Tibial artery (tissue), 4 donors: ENCODE measurements around the gene VPS35L.

Source experiments
- DNase-seq, 2 donors: peaks; one replicate each; pipeline ENCODE4 v3.0.0-alpha.2; 2019
- H3K27ac ChIP-seq, 2 donors: fragments of 200-600 bp; sonication (generic) in 1 of 2; 1 replicate in 1 of 2; 2 replicates in 1 of 2; pipeline ENCODE4 v1.5.1; 2018 to 2019; ENCODE audit warnings: mild to moderate bottlenecking in 1 of 2
- H3K27me3 ChIP-seq, 2 donors: fragments of 200-600 bp; sonication (generic) in 1 of 2; one replicate each; pipeline versions ENCODE4 v1.5.1 to v1.6.0; 2016 to 2019
- H3K36me3 ChIP-seq, 3 donors: fragments of 200-600 bp; sonication (generic) in 2 of 3; one replicate each; pipeline ENCODE4 v1.5.1; 2016 to 2019; ENCODE audit warnings: mild to moderate bottlenecking in 2 of 3
- H3K4me1 ChIP-seq, 4 donors: fragments of 200-600 bp; sonication (generic) in 2 of 4; 1 replicate in 3 of 4; 2 replicates in 1 of 4; pipeline ENCODE4 v1.5.1; 2016 to 2019
- H3K4me3 ChIP-seq, 2 donors: fragments of 200-600 bp; sonication (generic) in 1 of 2; 1 replicate in 1 of 2; 2 replicates in 1 of 2; pipeline ENCODE4 v1.5.1; 2018 to 2019; ENCODE audit warnings: mild to moderate bottlenecking in 2 of 2
- H3K9me3 ChIP-seq, 3 donors: fragments of 200-600 bp; sonication (generic) in 1 of 3; one replicate each; pipeline ENCODE4 v1.5.1; 2016 to 2019
- intact Hi-C: fragments of 100-400 bp; cut with DNase I; formaldehyde crosslinking; loops from one replicate; pipeline ENCODE4 v1.15.0; 2023; ENCODE audit warnings: low total_unique reads
- TF ChIP-seq, protein P1 (sequence below), 2 experiments: fragments of 200-600 bp in 1 of 2; fragments of 450-650 bp in 1 of 2; IDR thresholded peaks; one replicate each; pipeline ENCODE4 v1.5.1; 2017 to 2019; ENCODE audit warnings: antibody characterized with exemption in 2 of 2, mild to moderate bottlenecking in 1 of 2, moderate library complexity in 1 of 2

Gene VPS35L

DNA sequence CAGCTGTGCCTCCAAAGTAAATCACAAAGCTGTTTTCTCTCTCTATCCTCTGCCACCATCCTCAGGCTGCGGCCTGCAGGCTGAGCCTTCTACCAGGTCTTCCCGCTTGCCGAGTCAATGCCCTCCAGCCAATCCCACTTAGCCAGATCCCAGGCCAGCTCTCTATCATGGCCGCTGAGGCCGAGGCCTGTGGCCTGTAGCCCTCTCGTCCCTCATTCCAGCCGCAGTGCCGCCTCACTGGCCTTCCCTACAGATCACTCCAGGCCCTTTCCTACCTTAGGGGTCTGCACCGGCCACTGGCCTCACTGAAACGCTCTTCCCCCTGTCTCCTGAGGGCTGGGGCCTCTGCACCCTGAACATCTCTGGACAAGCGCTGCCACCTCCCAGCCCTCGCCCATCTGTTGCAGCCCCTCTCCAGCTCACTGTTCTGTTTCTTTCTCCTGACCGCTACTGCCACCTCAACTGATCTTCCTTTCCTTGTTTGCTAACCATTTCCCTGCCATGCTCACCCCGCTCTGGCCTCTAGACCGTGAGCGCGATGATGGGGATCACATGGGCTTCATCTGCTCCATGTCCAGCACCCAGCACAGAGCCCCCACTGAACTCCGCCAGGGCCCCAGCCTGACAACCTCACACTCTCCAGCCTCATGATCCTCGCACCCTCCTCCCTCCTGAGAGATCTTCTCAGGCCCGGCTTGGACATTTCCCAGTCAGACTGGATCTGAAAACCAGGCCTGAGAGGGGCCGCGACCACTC, 154.1 kb downstream of the VPS35L start:
- no peak overlapping the region for H3K4me3 ChIP-seq
- H3K27me3 ChIP-seq: no peaks in the 10 kb centered on the region
- no peaks in the 10 kb centered on the region for H3K9me3 ChIP-seq
- H3K36me3 ChIP-seq: peaks cover 30 to 91% (median 60%) of the 10 kb centered on the region in 3 donors
- TF ChIP-seq, protein P1, sequence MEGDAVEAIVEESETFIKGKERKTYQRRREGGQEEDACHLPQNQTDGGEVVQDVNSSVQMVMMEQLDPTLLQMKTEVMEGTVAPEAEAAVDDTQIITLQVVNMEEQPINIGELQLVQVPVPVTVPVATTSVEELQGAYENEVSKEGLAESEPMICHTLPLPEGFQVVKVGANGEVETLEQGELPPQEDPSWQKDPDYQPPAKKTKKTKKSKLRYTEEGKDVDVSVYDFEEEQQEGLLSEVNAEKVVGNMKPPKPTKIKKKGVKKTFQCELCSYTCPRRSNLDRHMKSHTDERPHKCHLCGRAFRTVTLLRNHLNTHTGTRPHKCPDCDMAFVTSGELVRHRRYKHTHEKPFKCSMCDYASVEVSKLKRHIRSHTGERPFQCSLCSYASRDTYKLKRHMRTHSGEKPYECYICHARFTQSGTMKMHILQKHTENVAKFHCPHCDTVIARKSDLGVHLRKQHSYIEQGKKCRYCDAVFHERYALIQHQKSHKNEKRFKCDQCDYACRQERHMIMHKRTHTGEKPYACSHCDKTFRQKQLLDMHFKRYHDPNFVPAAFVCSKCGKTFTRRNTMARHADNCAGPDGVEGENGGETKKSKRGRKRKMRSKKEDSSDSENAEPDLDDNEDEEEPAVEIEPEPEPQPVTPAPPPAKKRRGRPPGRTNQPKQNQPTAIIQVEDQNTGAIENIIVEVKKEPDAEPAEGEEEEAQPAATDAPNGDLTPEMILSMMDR (IDR thresholded peaks at IDR 0.05): no peak
- intact Hi-C loops: loop anchor here (10.0 kb wide), 2 partner anchors 155 to 175 kb away; partner anchors contain the start of genes GPRC5B and VPS35L
- no peak for DNase-seq
- no peak overlapping the region for H3K27ac ChIP-seq
- H3K4me1 ChIP-seq: no peaks in the 10 kb centered on the region

GRCh38 chr16:19710191-19710908, 154.8 kb downstream of the VPS35L start:
- TF ChIP-seq, protein P1 (IDR thresholded peaks at IDR 0.05): no peak
- Histone ChIP-seq H3K27me3 (no peaks in the 10 kb centered on the region), H3K4me1 (no peaks in the 10 kb centered on the region), H3K27ac (no peak overlapping the region), H3K9me3 (no peaks in the 10 kb centered on the region), H3K36me3 (peaks cover 22 to 86% (median 53%) of the 10 kb centered on the region in 3 donors), H3K4me3 (no peak overlapping the region)
- DNase-seq: no peak
- intact Hi-C loops: loop anchor here (10.0 kb wide), 2 partner anchors 156 to 174 kb away; partner anchors contain the start of genes GPRC5B and VPS35L

- no peaks in the 10 kb centered on the region for H3K9me3 ChIP-seq
- H3K27me3 ChIP-seq: no peaks in the 10 kb centered on the region
- intact Hi-C loops: loop anchor here (10.0 kb wide), 2 partner anchors 156 to 174 kb away; partner anchors contain the start of genes GPRC5B and VPS35L
- H3K27ac ChIP-seq: no peak overlapping the region
- no peak for DNase-seq
- no peak overlapping the region for H3K4me3 ChIP-seq
- TF ChIP-seq, protein P1 (IDR thresholded peaks at IDR 0.05): no peak
- peaks cover 0 to 6% (median 2%) of the 10 kb centered on the region in 4 donors for H3K4me1 ChIP-seq
- peaks cover 15 to 78% (median 46%) of the 10 kb centered on the region in 3 donors for H3K36me3 ChIP-seq
Measured at GRCh38 chr16:19710991-19711545, 155.6 kb downstream of the VPS35L start.

DNA sequence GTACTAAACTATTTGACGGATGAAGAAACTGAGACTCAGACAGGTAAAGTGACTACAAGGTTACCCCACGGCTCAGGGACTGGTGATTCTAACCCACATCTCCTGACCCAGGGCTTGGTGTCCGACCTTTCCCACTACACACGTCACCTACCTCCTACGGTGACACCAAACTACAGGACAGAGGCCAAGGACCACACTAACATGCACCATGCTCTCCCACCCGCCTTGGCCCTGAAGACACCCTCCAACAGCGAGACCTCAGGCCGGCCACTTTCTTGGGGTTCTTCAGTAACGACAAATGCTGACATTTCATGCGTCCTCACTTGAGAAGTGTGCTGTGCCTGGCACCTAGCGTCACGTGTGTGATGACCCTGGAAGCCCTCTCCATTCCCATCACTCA, 156.1 kb downstream of the VPS35L start:
- DNase-seq: no peak
- TF ChIP-seq, protein P1 (IDR thresholded peaks at IDR 0.05): no peak
- H3K4me1 ChIP-seq: peaks cover 0 to 11% (median 7%) of the 10 kb centered on the region in 4 donors
- H3K4me3 ChIP-seq: no peak overlapping the region
- intact Hi-C loops: loop anchor here (10.0 kb wide), 2 partner anchors 157 to 173 kb away; partner anchors contain the start of genes GPRC5B and VPS35L
- H3K9me3 ChIP-seq: no peaks in the 10 kb centered on the region
- H3K27me3 ChIP-seq: no peaks in the 10 kb centered on the region
- H3K36me3 ChIP-seq: peaks cover 11 to 73% (median 42%) of the 10 kb centered on the region in 3 donors
- H3K27ac ChIP-seq: no peak overlapping the region

DNA sequence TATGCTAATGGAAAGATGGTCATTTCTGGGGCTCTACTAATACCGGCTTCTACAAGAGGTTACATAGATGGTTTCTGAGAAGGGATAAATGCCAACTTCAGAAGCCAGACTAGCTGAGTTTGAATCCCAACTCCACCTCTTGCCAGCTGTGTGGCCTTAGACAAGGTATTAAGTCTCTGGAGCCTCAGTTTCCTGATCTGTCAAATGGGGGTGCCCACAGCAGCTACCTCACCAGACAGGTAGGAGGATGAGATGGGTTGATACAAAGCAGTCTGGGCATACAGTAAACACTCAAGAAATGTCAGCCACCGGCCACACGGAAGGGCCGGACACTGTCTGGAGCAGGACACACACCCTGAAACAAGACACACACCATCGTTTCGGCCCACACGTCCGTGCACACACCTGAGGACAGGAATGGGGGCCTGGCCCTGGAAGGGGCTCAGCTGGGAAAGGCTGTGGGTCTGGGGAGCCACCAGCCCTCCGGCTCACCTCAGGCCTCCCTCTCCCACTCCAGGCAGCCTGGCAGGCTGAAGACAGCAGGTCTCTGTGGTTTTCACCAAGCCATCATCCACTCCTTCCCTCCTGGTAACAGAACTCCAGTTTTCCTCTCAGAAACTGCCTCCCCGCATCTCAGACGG, 157.0 kb downstream of the VPS35L start:
- H3K36me3 ChIP-seq: peaks cover 9 to 68% (median 36%) of the 10 kb centered on the region in 3 donors
- TF ChIP-seq, protein P1 (IDR thresholded peaks at IDR 0.05): no peak
- H3K27me3 ChIP-seq: no peaks in the 10 kb centered on the region
- H3K4me3 ChIP-seq: no peak overlapping the region
- peaks cover 0 to 20% (median 16%) of the 10 kb centered on the region in 4 donors for H3K4me1 ChIP-seq
- H3K27ac ChIP-seq: no peak overlapping the region
- no peaks in the 10 kb centered on the region for H3K9me3 ChIP-seq
- no peak for DNase-seq
- intact Hi-C loops: loop anchor here (10.0 kb wide), 2 partner anchors 158 to 172 kb away; partner anchors contain the start of genes GPRC5B and VPS35L
